ENCODE results near the gene TRPM5. TPM values are rescaled to one million over a fixed set of nuclear protein-coding genes. Genes with fewer than 3 reads are reported as not detected.

The TRPM5 gene
- total RNA-seq, 1 donor from 2014 or later = 0.09 TPM

- H3K4me3 Mint-ChIP-seq = no peak overlapping the region
- no peaks in the 10 kb centered on the region for H3K36me3 Mint-ChIP-seq (ENCODE audit: low read depth)
- DNase-seq (ENCODE audit: low read depth, low spot score) = no peak
- H3K4me1 Mint-ChIP-seq = peaks cover 2% of the 10 kb centered on the region
- H3K27ac Mint-ChIP-seq (ENCODE audit: unreplicated experiment) = no peak overlapping the region
- H3K9me3 Mint-ChIP-seq = no peaks in the 10 kb centered on the region
- peaks cover 2% of the 10 kb centered on the region for H3K27me3 Mint-ChIP-seq (ENCODE audit: low read depth)
- TF ChIP-seq CTCF (conservative IDR thresholded peaks at IDR 0.05) = no peak
These were observed 49.0 kb downstream of the TRPM5 start for GRCh38 chr11:2395211-2395730.

GRCh38 chr11:2394818-2395105 is 49.6 kb downstream of the TRPM5 start:
- Mint-ChIP-seq H3K4me3 (no peak overlapping the region), H3K4me1 (peaks cover 2% of the 10 kb centered on the region), H3K9me3 (no peaks in the 10 kb centered on the region), H3K27ac (ENCODE audit: unreplicated experiment) (no peak overlapping the region), H3K27me3 (ENCODE audit: low read depth) (no peaks in the 10 kb centered on the region), H3K36me3 (ENCODE audit: low read depth) (no peaks in the 10 kb centered on the region)
- TF ChIP-seq CTCF (conservative IDR thresholded peaks at IDR 0.05) = no peak
- DNase-seq (ENCODE audit: low read depth, low spot score) = no peak

Other genes with a start within 250 kb of the TRPM5 start
- 0.16 TPM in 1 of 2 replicates, not detected in the other for gene ASCL2, start 173.9 kb downstream of the TRPM5 start, total RNA-seq
- not detected in 2 replicates for gene C11orf21, start 142.6 kb downstream of the TRPM5 start, total RNA-seq
- gene TSPAN32, start 142.5 kb downstream of the TRPM5 start, total RNA-seq = not detected in 2 replicates
- 211 and 225 TPM in 2 replicates for gene CD81, start 67.2 kb downstream of the TRPM5 start, total RNA-seq
- gene TSSC4, start 43.8 kb downstream of the TRPM5 start, total RNA-seq = 48.8 and 60.1 TPM in 2 replicates
- 0.86 and 0.91 TPM in 2 replicates for gene KCNQ1, start 494 bp upstream of the TRPM5 start, total RNA-seq

All from neural crest cell (in vitro differentiated cells).